CD4-positive, alpha-beta T cell treated with Interleukin-10 for 1 hour (primary cell): ENCODE results near the gene ATP8B1.
"Not testable (repeated sequence)": the region's sequence is repeated elsewhere in the genome, so short reads cannot be mapped to it uniquely, and the experiment has no call there.

ENCODE experiments used
- DNase-seq: peaks from one replicate; pipeline ENCODE4 v3.0.0-alpha.2; 2020

Gene ATP8B1

GRCh38 chr18:57759650-57760049, 43.5 kb downstream of the ATP8B1 start:
- no peak for DNase-seq

- DNase-seq, result no peak
These were observed 47.5 kb downstream of the ATP8B1 start for GRCh38 chr18:57755473-57756067.

DNA sequence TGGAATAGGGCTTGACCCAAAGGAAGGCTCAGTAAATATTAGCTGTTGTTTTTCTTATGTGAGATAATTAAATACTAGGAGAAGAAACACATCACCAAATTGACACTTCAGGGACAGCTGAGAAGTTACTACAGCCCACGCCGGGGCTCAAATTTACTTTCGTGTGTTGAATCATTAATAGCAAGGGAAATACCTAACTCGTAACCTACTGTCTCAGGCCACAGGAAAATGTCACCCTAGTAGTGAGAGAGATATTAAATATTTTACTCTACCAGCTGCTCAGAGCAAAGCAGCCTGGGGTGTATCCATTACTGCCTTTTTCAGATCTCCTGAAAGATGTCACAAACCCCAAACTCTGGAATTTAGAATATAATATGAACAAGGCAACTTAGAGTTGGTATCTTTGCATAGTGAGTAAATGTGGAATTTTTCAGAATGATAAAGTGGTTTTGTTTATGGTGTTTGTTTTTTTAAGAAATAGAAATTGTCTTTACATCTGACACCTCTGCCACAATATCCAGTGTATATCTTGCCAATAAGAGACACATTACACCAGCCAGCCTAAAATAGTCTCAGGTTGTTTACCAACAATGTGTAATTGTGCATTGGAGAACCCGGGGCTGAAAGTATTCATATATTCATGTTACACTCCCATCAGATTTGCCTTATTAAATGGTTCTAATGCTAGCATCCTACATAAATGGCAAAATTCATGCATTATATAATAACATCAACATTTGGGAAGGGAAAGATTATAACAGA, 48.4 kb downstream of the ATP8B1 start:
- no peak for DNase-seq

DNA sequence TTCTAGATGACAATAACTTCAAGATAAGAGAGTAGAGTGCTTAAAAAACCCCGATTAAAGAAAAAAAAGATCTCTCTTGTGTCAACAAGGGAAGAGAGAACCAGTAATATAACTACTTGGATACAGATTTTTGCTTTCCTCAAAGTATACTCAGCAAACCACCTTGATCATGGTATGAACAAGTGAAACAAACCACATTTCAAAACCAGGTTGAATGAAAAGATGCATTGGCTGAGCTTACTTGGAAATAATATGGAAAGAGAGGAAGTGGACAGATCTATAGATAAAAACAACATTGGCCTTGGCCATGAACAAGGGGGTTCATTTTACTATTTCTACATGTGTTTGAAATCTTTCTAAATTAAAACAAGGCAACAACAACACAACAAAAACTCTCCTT, 50.1 kb downstream of the ATP8B1 start:
- DNase-seq, result no peak

DNA sequence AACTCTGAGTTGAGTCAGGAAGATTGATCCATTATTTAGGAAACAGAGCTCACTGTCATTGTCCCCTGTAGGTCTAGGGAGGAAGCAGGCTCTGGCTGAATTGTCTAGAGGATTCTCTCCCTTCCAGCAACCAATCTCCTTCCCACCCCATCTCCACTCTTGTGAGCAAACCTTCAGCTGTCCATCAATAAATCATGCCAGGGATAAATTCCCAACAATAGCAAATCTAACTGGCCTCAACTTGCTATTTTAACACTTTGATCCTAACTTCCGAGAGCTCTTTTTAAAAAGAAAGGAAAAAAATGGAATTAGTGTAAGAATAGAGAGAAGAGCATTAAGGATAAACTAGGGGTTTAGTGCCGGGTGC, 53.5 kb downstream of the ATP8B1 start:
- no peak for DNase-seq

GRCh38 chr18:57748770-57749603, 54.1 kb downstream of the ATP8B1 start:
- no peak for DNase-seq

GRCh38 chr18:57747809-57748680, 55.1 kb downstream of the ATP8B1 start:
- no peak for DNase-seq

GRCh38 chr18:57744211-57744694, 58.9 kb downstream of the ATP8B1 start:
- no peak for DNase-seq

DNA sequence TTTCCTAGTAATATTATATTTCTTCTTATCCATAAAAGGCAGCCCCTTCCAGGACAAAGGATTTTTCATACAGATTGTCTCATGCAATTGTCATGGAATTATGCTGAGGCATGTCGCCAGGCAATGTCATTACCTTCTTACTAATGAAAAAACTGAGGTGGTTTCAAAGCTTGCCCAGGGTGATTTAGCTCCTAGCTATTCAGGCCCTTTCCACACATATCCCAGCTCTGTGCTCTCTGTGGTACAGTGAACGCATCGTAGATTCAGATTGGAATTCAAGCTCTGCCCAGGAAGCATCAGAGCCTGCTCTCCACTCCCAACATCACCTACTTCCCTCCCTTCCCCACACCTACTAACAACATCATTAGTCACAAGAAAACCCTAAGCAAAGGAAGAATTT, 60.1 kb downstream of the ATP8B1 start:
- no peak for DNase-seq

DNA sequence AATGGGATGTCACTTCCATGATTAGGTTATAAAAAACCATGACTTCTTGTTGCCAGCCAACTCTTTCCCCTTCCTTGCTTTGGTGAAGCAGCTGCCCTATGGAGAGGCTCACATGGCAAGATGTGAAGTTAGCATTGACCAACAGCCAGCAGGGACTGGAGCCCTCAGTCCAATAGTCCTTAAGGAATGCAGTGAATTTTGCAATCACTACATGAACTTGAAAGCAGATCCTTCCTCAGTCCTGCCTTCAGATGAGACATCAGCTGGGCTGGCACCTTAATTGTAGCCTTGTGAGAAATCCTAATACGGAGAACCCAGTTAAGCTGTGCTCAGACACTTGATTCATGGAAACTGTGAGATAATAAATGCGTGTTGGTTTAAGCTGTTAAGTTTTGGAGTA, 61.8 kb downstream of the ATP8B1 start:
- DNase-seq, result no peak

DNA sequence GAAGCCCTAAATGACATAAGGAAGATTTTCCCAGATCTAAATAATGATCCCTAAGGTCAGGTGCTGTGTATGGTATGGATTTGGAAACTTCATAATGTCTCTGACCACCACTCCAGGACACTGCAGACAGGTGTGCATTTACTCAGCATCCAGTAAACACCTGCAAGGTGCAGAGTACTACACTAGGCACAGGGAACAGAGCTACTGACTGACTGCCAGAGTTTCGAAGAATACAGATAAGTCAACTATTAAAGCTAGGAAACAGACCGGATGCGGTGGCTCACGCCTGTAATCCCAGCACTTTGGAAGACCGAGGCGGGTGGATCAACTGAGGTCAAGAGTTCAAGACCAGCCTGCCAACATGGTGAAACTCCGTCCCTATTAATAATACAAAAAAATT, 65.0 kb downstream of the ATP8B1 start:
- no peak for DNase-seq

GRCh38 chr18:57737400-57738060, 65.6 kb downstream of the ATP8B1 start:
- DNase-seq, result no peak

DNA sequence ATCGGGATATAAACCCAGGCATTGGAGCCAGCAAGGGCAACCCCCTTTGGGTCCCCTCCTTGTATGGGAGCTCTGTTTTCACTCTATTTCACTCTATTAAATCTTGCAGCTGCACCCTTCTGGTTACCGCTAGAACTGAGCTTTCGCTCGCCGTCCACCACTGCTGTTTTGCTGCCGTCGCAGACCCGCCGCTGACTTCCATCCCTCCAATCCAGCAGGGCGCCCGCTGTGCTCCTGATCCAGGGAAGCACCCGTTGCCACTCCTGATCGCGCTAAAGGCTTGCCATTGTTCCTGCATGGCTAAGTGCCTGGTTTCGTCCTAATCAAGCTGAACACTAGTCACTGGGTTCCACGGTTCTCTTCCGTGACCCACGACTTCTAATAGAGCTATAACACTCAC, 68.1 kb downstream of the ATP8B1 start:
- DNase-seq, result not testable (repeated sequence)

- DNase-seq, result no peak
These were observed 69.3 kb downstream of the ATP8B1 start for GRCh38 chr18:57733861-57734260.

DNA sequence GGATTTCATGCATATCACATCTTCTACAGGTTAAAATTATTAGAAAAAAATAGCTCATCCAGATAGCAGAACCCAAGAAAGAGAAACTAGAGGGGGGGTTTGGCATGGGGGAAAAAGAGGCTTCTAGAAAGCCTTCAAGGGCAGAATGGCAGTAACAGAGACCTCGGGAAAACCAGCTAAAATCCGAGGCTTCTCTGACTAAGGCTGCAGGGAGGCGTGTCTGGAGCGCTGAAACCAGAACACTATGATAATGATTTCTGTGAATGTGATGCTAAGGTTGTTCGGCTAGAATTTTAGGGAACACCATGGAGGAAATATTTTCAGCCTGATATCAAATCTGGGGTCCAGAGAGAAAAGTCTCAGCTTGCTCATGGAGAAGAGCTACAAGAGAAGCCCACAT, 73.0 kb downstream of the ATP8B1 start:
- no peak for DNase-seq

GRCh38 chr18:57728941-57729511, 74.1 kb downstream of the ATP8B1 start:
- no peak for DNase-seq

- DNase-seq, result no peak
These were observed 74.9 kb downstream of the ATP8B1 start for GRCh38 chr18:57727952-57728807.

- DNase-seq, result not testable (repeated sequence)
These were observed 83.7 kb downstream of the ATP8B1 start for GRCh38 chr18:57719211-57719935.

DNA sequence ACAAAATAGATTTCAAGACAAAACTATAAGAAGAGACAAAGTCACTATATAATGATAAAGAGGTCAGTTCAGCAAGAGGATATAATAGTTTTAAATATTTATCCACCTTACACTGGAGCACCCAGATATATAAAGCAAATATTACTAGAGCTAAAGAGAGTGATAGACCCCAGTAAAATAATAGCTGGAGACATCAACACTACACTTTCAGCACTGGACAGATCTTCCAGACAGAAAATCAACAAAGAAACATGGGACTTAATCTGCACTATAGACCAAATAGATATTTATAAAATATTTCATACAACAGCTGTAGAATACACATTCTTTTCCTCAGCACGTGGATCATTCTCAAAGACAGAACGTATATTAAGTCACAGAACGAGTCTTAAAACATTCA, 86.6 kb downstream of the ATP8B1 start:
- no peak for DNase-seq

GRCh38 chr18:57715671-57716070, 87.4 kb downstream of the ATP8B1 start:
- DNase-seq, result no peak
